Transverse colon (tissue), 4 donors: ENCODE data around the gene TRAPPC2.

ENCODE experiments used
- CTCF ChIP-seq, 5 experiments: fragments of 200-600 bp in 3 of 5; fragments of 450-650 bp in 2 of 5; sonication (generic) in 3 of 5; IDR thresholded peaks; 1 replicate in 2 of 5; 2 replicates in 3 of 5; pipeline ENCODE4 v1.5.1; 2016 to 2017; ENCODE audit warnings: antibody characterized with exemption in 5 of 5, inconsistent platforms in 3 of 5, mild to moderate bottlenecking in 2 of 5, moderate library complexity in 1 of 5
- POLR2A ChIP-seq: fragments of 450-650 bp; IDR thresholded peaks from one replicate; pipeline ENCODE4 v1.6.1; 2016; ENCODE audit warnings: antibody characterized with exemption, mild to moderate bottlenecking, moderate library complexity
- POLR2AphosphoS5 ChIP-seq, 3 donors: sonication (generic); formaldehyde crosslinking; IDR thresholded peaks; one replicate each; pipeline ENCODE4 v1.6.1; 2016; ENCODE audit warnings: antibody characterized with exemption in 3 of 3

- TF ChIP-seq POLR2AphosphoS5 (IDR thresholded peaks at IDR 0.05) = no peak
- TF ChIP-seq CTCF (IDR thresholded peaks at IDR 0.05) = no peak
- TF ChIP-seq POLR2A = no peak
Measured at GRCh38 chrX:13754765-13755164, 20.3 kb upstream of the TRAPPC2 start.
